NT2/D1 (cell line): Measurements from ENCODE around the gene EDC4.
"Not testable (repeated sequence)": the region's sequence is repeated elsewhere in the genome, so short reads cannot be mapped to it uniquely, and the experiment has no call there.

Experiments
- YY1 ChIP-seq: IDR thresholded peaks from 2 replicates; pipeline ENCODE4 v1.6.1; 2011; ENCODE audit not compliant: insufficient read length, insufficient read depth
- ZNF274 ChIP-seq: IDR thresholded peaks from 2 replicates; pipeline ENCODE4 v1.6.1; 2011; ENCODE audit warnings: mild to moderate bottlenecking, low read depth, low read length

GRCh38 chr16:67915496-67915769, 42.6 kb downstream of the EDC4 start:
- not testable (repeated sequence) for TF ChIP-seq YY1, ZNF274
